ENCODE measurements around the gene HS6ST2. TPM values are rescaled to one million over a fixed set of nuclear protein-coding genes. Genes with fewer than 3 reads are reported as not detected.

HS6ST2 gene
- total RNA-seq, 1 experiment from 2014 or later, result 24.6 TPM

DNA sequence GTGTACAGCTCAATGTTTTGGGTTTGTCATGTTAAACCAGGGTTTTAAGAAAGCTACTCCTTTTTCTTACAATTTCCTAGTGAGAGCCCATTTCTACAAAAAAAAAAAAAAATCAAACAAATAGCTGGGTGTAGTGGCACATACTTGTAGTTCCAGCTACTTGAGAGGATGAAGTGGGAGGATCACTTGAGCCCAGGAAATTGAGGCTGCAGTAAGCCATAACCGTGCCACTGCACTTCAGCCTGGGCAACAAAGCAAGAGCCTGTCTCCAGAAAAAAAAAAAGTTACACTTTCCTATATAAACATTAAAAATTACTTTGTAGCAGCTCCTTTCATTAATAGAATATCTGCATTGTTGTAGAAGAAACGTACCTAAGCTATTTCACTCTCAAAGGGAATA is 166.7 kb downstream of the HS6ST2 start:
- POLR2A ChIA-PET, result no interaction called here
- ATAC-seq, result no peak
- H3K27ac ChIP-seq (ENCODE audit: low read depth, low read length), result no peak overlapping the region
- no peak overlapping the region for H3K4me3 ChIP-seq (replicated peaks in 1 of 2; ENCODE audit: low read depth in 1 of 2, low read length in 2 of 2)
- H3K9ac ChIP-seq (ENCODE audit: low read length), result no peak overlapping the region
- RAD21 ChIA-PET (ENCODE audit: low non-redundant PET in 1 of 2, low total read pairs in 2 of 2, uncharacterized antibody in 2 of 2, unreplicated experiment in 2 of 2), result no interaction called here
- no peak overlapping the region for H3K4me2 ChIP-seq (ENCODE audit: low read length)
- no peaks in the 10 kb centered on the region for H3K27me3 ChIP-seq (ENCODE audit: insufficient read depth, low read length)
- DNase-seq (ENCODE audit: low read depth, low spot score), result no peak
- no peaks in the 10 kb centered on the region for H3K9me2 ChIP-seq (ENCODE audit: insufficient read depth)
- no peaks in the 10 kb centered on the region for H3K79me2 ChIP-seq (ENCODE audit: insufficient read depth, low read length)
- no TSS peak for BruUV-seq (replicated peaks)
- no peak overlapping the region for H2AFZ ChIP-seq (ENCODE audit: low read depth, low read length, poor library complexity, severe bottlenecking)
- TF ChIP-seq TCF7L2 (IDR thresholded peaks at IDR 0.05; ENCODE audit: borderline replicate concordance, extremely low read depth, insufficient read depth, insufficient read length), result no peak
- TF ChIP-seq, protein P1, sequence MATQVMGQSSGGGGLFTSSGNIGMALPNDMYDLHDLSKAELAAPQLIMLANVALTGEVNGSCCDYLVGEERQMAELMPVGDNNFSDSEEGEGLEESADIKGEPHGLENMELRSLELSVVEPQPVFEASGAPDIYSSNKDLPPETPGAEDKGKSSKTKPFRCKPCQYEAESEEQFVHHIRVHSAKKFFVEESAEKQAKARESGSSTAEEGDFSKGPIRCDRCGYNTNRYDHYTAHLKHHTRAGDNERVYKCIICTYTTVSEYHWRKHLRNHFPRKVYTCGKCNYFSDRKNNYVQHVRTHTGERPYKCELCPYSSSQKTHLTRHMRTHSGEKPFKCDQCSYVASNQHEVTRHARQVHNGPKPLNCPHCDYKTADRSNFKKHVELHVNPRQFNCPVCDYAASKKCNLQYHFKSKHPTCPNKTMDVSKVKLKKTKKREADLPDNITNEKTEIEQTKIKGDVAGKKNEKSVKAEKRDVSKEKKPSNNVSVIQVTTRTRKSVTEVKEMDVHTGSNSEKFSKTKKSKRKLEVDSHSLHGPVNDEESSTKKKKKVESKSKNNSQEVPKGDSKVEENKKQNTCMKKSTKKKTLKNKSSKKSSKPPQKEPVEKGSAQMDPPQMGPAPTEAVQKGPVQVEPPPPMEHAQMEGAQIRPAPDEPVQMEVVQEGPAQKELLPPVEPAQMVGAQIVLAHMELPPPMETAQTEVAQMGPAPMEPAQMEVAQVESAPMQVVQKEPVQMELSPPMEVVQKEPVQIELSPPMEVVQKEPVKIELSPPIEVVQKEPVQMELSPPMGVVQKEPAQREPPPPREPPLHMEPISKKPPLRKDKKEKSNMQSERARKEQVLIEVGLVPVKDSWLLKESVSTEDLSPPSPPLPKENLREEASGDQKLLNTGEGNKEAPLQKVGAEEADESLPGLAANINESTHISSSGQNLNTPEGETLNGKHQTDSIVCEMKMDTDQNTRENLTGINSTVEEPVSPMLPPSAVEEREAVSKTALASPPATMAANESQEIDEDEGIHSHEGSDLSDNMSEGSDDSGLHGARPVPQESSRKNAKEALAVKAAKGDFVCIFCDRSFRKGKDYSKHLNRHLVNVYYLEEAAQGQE (IDR thresholded peaks at IDR 0.05; ENCODE audit: low read depth), result no peak
- TF ChIP-seq YY1 (IDR thresholded peaks at IDR 0.05; ENCODE audit: extremely low read depth, insufficient replicate concordance, low read depth, low read length), result no peak
- no peak for TF ChIP-seq SIN3A (IDR thresholded peaks at IDR 0.05; ENCODE audit: low read depth)
- TF ChIP-seq RAD21 (IDR thresholded peaks at IDR 0.05; ENCODE audit: low read depth), result no peak
- TF ChIP-seq JUND (IDR thresholded peaks at IDR 0.05), result no peak
- TF ChIP-seq, protein P2, sequence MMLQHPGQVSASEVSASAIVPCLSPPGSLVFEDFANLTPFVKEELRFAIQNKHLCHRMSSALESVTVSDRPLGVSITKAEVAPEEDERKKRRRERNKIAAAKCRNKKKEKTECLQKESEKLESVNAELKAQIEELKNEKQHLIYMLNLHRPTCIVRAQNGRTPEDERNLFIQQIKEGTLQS (IDR thresholded peaks at IDR 0.05), result no peak
- no peak for TF ChIP-seq CBX3 (IDR thresholded peaks at IDR 0.05; ENCODE audit: low read depth)
- no peak for TF ChIP-seq CEBPB (IDR thresholded peaks at IDR 0.05; ENCODE audit: low read depth)
- no peak for TF ChIP-seq ZNF274 (IDR thresholded peaks at IDR 0.05; ENCODE audit: low read depth, low read length)
- TF ChIP-seq EZH2 (IDR thresholded peaks at IDR 0.05), result no peak
- no peak for TF ChIP-seq SP1 (IDR thresholded peaks at IDR 0.05; ENCODE audit: low read depth)
- H3K9me3 ChIP-seq (ENCODE audit: control insufficient read depth in 1 of 2, insufficient read depth in 1 of 2, low read depth in 1 of 2, low read length in 2 of 2), result no peaks in the 10 kb centered on the region
- no peaks in the 10 kb centered on the region for H4K20me1 ChIP-seq (ENCODE audit: insufficient read depth)
- no peaks in the 10 kb centered on the region for H3K36me3 ChIP-seq (ENCODE audit: control insufficient read depth in 1 of 2, insufficient read depth in 2 of 2, low read length in 2 of 2)
- CTCF ChIA-PET, result no interaction called here
- no peaks in the 10 kb centered on the region for H3K4me1 ChIP-seq (ENCODE audit: control insufficient read depth in 1 of 2, insufficient read depth in 2 of 2, low read length in 2 of 2)
- intact Hi-C loops (cut with micrococcal nuclease), result no loop called here

Measured in HCT116 (cell line).